22Rv1 (cell line): ENCODE results near the gene MCRIP1.
A peak's percentile ranks its signal among the peaks of the same experiment; 100 is the strongest.

Source experiments
- H3K27ac ChIP-seq: fragments of 450-650 bp; 2 replicates; pipeline ENCODE4 v1.5.1; 2017
- CTCF ChIP-seq: fragments of 450-650 bp; IDR thresholded peaks from 2 replicates; pipeline ENCODE4 v1.5.1; 2017; ENCODE audit warnings: mild to moderate bottlenecking
- ZFX ChIP-seq: fragments of 450-650 bp; IDR thresholded peaks from 2 replicates; pipeline ENCODE4 v1.6.1; 2017; ENCODE audit warnings: antibody characterized with exemption, borderline replicate concordance

Gene MCRIP1

GRCh38 chr17:81829858-81830257 lies 3.2 kb downstream of the MCRIP1 start:
- H3K27ac ChIP-seq, result no peak overlapping the region
- TF ChIP-seq CTCF (no peak), ZFX (no peak)

GRCh38 chr17:81828656-81829055 lies 4.4 kb downstream of the MCRIP1 start:
- TF ChIP-seq CTCF (no peak), ZFX (no peak)
- no peak overlapping the region for H3K27ac ChIP-seq

DNA sequence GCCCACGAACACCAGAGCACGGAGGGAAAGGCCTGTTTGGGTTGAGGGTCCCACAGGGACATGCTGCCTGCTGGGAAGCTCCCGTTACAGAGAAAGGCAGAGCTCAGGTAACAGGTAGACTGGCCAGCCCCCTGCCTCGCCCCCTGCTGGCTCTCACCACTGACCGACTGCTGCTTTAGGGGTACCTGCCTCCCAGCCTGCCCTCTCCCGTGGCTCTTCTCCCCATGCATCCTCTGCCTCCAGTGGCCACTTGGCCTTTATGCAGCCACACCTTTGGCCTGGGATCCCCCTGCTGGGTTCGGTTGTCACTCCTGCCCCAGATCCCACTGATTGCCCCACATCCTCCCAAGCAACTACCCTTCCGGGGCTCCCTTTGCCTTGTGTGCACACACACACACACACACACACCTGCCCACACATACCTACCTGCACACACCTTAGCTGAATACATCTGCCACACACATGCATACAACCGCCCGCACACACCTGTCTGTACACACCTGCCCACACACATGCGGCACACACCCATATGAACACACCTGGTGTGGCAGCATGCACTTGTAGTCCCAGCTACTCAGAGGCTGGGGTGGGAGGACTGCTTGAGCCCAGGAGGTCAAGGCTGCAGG lies 7.1 kb downstream of the MCRIP1 start:
- TF ChIP-seq CTCF (0 out of 2 replicates have a peak, but pooled peaks have one; percentile 20), ZFX (no peak)

DNA sequence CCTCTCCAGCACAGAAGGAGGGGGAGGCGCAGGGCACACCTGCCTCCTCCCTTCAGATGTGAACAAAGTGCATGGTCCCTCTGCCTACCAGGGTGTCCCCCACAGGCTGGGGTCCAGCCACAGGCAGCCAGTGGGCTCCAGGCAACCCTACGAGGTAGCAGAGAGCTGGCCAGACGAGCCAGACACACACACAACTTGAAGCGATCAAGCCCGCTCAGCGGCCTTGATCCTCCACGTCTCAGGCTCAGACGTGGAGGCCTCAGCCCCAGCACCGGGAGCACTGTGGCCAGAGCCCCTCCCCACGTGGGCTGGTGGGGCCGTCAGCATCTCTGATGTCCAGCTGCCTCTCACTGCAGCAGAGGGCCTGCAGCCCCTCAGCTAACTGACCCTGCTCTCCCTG lies 8.5 kb downstream of the MCRIP1 start:
- TF ChIP-seq CTCF (no peak), ZFX (no peak)
- H3K27ac ChIP-seq, result no peak overlapping the region

More for the DNA sequence above, 7.1 kb downstream of the MCRIP1 start:
- no peak overlapping the region for H3K27ac ChIP-seq

GRCh38 chr17:81823820-81824550 lies 9.1 kb downstream of the MCRIP1 start:
- no peak for TF ChIP-seq CTCF
- TF ChIP-seq ZFX, result no peak
- no peak overlapping the region for H3K27ac ChIP-seq

DNA sequence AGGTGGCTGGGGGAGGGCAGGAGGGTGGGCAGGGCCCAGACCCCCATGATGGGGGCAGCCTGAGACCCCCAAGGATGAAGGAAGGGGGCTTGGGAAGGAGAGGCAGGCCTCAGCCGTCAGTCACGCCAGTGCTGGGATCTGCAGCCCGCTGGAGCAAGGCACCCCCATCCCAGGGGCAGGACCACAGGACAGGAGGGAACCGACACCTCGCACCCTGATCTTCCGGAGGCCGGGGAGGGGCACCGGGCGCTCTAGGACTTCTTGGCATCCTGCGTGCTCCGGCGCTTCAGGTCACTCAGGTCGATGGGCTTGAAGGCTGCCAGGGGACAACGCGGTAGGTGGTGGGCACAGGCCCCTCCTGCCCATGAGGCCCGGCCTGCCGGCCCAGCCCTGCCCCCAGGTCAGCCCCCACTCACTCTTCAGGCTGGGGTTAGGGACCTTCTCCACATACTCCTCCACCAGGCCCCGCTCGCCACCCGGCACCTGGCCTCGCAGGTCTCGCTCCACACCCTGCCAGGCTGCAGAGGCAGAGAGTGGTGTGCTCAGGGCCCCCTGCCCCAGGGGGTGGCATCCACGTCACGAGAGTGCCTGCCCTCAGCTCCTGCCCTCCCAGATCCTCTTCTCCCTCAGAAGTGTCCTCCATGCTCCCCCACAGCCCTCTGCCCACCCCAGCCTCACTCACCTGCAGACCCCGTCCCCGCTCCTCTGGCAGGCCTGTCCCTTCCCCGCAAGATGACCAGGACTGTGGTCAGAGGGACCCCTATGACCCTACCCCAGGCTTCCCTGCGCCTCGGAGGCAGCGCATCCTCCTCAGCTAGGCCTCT lies 9.9 kb downstream of the MCRIP1 start:
- TF ChIP-seq ZFX (no peak), CTCF (no peak)
- no peak overlapping the region for H3K27ac ChIP-seq

- TF ChIP-seq ZFX (no peak), CTCF (no peak)
- H3K27ac ChIP-seq, result peak overlapping the region; percentile 79
Observed at GRCh38 chr17:81822312-81822637, 10.8 kb downstream of the MCRIP1 start.
